CD4-positive, CD25-positive, alpha-beta regulatory T cell (primary cell): ENCODE measurements around the gene PRRX1. TPM values are rescaled to one million over a fixed set of nuclear protein-coding genes. Genes with fewer than 3 reads are reported as not detected.

Source experiments
- ATAC-seq, 2 donors: fragments of 150-1000 bp; cut with Tn5 transposase; one replicate each; pipeline ENCODE4 v1.10.0; 2021; ENCODE audit warnings: low read depth in 2 of 2, moderate number of reproducible peaks in 2 of 2, moderate library complexity in 1 of 2
- DNase-seq, 3 donors: peaks; one replicate each; pipeline versions ENCODE4 v3.0.0 to v3.0.0-alpha.2; 2012 to 2022; ENCODE audit warnings: mixed read lengths in 1 of 3
- H3K27ac ChIP-seq: one replicate; pipeline ENCODE4 v1.7.0; 2013; ENCODE audit warnings: mild to moderate bottlenecking, low read length; ENCODE audit not compliant: insufficient read depth, poor library complexity, severe bottlenecking
- H3K27me3 ChIP-seq: one replicate; pipeline ENCODE4 v1.7.0; 2013; ENCODE audit warnings: low read length; ENCODE audit not compliant: control insufficient read depth, insufficient read depth
- H3K36me3 ChIP-seq: one replicate; pipeline ENCODE4 v1.7.0; 2013; ENCODE audit warnings: mild to moderate bottlenecking, low read length, moderate library complexity; ENCODE audit not compliant: control insufficient read depth, insufficient read depth
- H3K4me1 ChIP-seq: 2 replicates; pipeline ENCODE4 v1.7.0; 2013; ENCODE audit warnings: mild to moderate bottlenecking, low read length; ENCODE audit not compliant: insufficient read depth, control insufficient read depth, poor library complexity, severe bottlenecking
- H3K4me3 ChIP-seq: one replicate; pipeline ENCODE4 v1.7.0; 2013; ENCODE audit warnings: low read depth, mild to moderate bottlenecking, low read length, moderate library complexity
- H3K9me3 ChIP-seq, 2 experiments: 1 replicate in 1 of 2; 2 replicates in 1 of 2; pipeline ENCODE4 v1.7.0; 2013; ENCODE audit warnings: low read length in 2 of 2, mild to moderate bottlenecking in 1 of 2, moderate library complexity in 1 of 2; ENCODE audit not compliant: control insufficient read depth in 2 of 2
- H3K27ac Mint-ChIP-seq, 3 donors: one replicate each; pipeline ENCODE4 v1.8.0; 2020 to 2022; ENCODE audit warnings: mild to moderate bottlenecking in 3 of 3, mixed read lengths in 3 of 3, moderate library complexity in 2 of 3
- H3K27me3 Mint-ChIP-seq: one replicate; pipeline ENCODE4 v1.8.0; 2022; ENCODE audit warnings: mild to moderate bottlenecking, mixed read lengths
- H3K36me3 Mint-ChIP-seq: one replicate; pipeline ENCODE4 v1.8.0; 2020; ENCODE audit warnings: mixed read lengths
- H3K4me1 Mint-ChIP-seq, 4 donors: one replicate each; pipeline ENCODE4 v1.8.0; 2020 to 2022; ENCODE audit warnings: mixed read lengths in 4 of 4, mild to moderate bottlenecking in 1 of 4
- H3K4me3 Mint-ChIP-seq, 4 donors: one replicate each; pipeline ENCODE4 v1.8.0; 2020 to 2022; ENCODE audit warnings: mild to moderate bottlenecking in 4 of 4, mixed read lengths in 4 of 4, moderate library complexity in 3 of 4
- H3K9me3 Mint-ChIP-seq, 7 donors: one replicate each; pipeline ENCODE4 v1.8.0; 2020 to 2022; ENCODE audit warnings: mixed read lengths in 7 of 7, mild to moderate bottlenecking in 3 of 7, moderate library complexity in 2 of 7
- polyA plus RNA-seq, 4 donors: library from polyadenylated mRNA; unstranded; fragments of 300-500 nt; fragmentation: Illumina TruSeq; gene quantifications; one replicate each; pipeline ENCODE4 v1.2.3, GENCODE V29; 2021
- total RNA-seq: library from RNA; stranded (reverse); gene quantifications from one replicate; pipeline ENCODE4 v1.2.3, GENCODE V29; 2022

PRRX1 gene
- total and polyA plus RNA-seq, 5 donors from 2014 or later = 0.11 to 1.3 TPM; not detected in 3

DNA sequence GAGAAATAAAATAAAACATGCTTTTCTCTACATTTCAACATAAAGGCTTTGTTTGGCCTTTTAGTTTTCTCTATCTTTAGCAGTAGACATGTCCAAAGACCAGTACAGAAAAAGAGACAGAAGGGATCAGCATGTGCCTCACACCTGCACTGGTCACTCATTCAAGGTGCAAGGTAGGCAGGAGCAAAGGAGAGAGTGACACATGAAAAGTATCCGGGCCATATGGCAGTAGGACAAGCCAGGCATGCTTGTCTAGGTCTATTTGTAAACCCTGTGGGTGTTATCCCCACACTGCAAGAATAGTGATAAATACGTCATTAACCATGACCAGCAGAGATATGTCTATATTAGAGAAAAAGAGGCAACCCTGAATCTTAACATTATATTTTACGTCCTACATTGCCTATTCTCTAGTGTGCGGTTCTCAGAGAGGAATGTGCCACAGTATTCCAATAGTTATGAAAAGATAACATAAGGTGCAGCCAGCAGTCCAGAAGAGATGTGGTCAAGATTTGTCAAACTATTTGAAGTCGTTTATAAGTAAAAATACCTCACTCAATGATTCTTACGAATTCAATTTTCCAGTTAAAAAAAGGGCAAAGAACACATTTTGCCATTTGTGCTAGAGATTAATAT lies 32.1 kb downstream of the PRRX1 start:
- Mint-ChIP-seq H3K4me3 (no peak overlapping the region), H3K4me1 (no peaks in the 10 kb centered on the region), H3K36me3 (no peaks in the 10 kb centered on the region), H3K27me3 (peaks cover 16% of the 10 kb centered on the region), H3K27ac (no peak overlapping the region), H3K9me3 (peaks cover 0 to 1% (median 0%) of the 10 kb centered on the region in 7 donors)
- ATAC-seq (no peak), DNase-seq (no peak)
- H3K4me3 ChIP-seq = no peak overlapping the region
- H3K36me3 ChIP-seq = no peaks in the 10 kb centered on the region
- no peaks in the 10 kb centered on the region for H3K4me1 ChIP-seq
- H3K9me3 ChIP-seq = no peaks in the 10 kb centered on the region
- peaks cover 2% of the 10 kb centered on the region for H3K27me3 ChIP-seq
- H3K27ac ChIP-seq = no peak overlapping the region

GRCh38 chr1:170696591-170697290 lies 32.8 kb downstream of the PRRX1 start:
- H3K36me3 Mint-ChIP-seq = no peaks in the 10 kb centered on the region
- no peak for ATAC-seq

DNA sequence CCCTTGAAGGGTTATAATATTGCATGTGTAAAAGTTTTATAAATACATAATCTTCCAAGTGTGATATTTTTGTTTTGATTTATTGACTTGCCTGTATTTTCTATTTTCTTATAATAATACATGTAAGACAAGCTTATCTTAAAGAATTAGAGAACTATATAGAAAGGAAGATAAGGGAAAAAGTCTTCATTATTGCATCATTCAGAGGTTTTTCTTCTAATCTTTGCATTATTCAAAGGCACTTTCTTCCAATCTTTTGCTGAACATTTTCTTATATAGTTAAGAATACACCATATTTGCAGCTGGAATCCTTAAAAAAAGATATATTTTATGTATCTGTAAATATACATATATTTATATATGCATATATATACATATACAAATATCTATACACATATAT lies 33.4 kb downstream of the PRRX1 start:
- ATAC-seq (no peak), DNase-seq (no peak)
- peaks cover 2% of the 10 kb centered on the region for H3K27me3 ChIP-seq
- peaks cover 0 to 1% (median 0%) of the 10 kb centered on the region in 7 donors for H3K9me3 Mint-ChIP-seq
- no peak overlapping the region for H3K27ac Mint-ChIP-seq
- no peak overlapping the region for H3K4me3 Mint-ChIP-seq
- peaks cover 11% of the 10 kb centered on the region for H3K27me3 Mint-ChIP-seq
- no peak overlapping the region for H3K27ac ChIP-seq
- no peaks in the 10 kb centered on the region for H3K4me1 Mint-ChIP-seq
- H3K4me1 ChIP-seq = no peaks in the 10 kb centered on the region
- H3K9me3 ChIP-seq = no peaks in the 10 kb centered on the region
- H3K36me3 Mint-ChIP-seq = no peaks in the 10 kb centered on the region
- no peak overlapping the region for H3K4me3 ChIP-seq
- no peaks in the 10 kb centered on the region for H3K36me3 ChIP-seq

More at GRCh38 chr1:170696591-170697290, 32.8 kb downstream of the PRRX1 start:
- Histone ChIP-seq H3K27me3 (peaks cover 2% of the 10 kb centered on the region), H3K36me3 (no peaks in the 10 kb centered on the region), H3K4me1 (no peaks in the 10 kb centered on the region), H3K9me3 (no peaks in the 10 kb centered on the region), H3K27ac (no peak overlapping the region), H3K4me3 (no peak overlapping the region)
- peaks cover 12% of the 10 kb centered on the region for H3K27me3 Mint-ChIP-seq
- no peak overlapping the region for H3K27ac Mint-ChIP-seq
- H3K4me3 Mint-ChIP-seq = no peak overlapping the region
- no peak for DNase-seq
- peaks cover 0 to 1% (median 0%) of the 10 kb centered on the region in 7 donors for H3K9me3 Mint-ChIP-seq
- H3K4me1 Mint-ChIP-seq = no peaks in the 10 kb centered on the region

GRCh38 chr1:170698301-170699275 lies 34.7 kb downstream of the PRRX1 start:
- H3K27me3 Mint-ChIP-seq = peaks cover 6% of the 10 kb centered on the region
- H3K4me1 Mint-ChIP-seq = no peaks in the 10 kb centered on the region
- no peak overlapping the region for H3K4me3 Mint-ChIP-seq
- ATAC-seq (no peak), DNase-seq (no peak)
- Histone ChIP-seq H3K4me1 (no peaks in the 10 kb centered on the region), H3K36me3 (no peaks in the 10 kb centered on the region), H3K27ac (no peak overlapping the region), H3K27me3 (peaks cover 2% of the 10 kb centered on the region), H3K4me3 (no peak overlapping the region), H3K9me3 (no peaks in the 10 kb centered on the region)
- no peaks in the 10 kb centered on the region for H3K36me3 Mint-ChIP-seq
- peaks cover 0 to 1% (median 0%) of the 10 kb centered on the region in 7 donors for H3K9me3 Mint-ChIP-seq
- H3K27ac Mint-ChIP-seq = no peak overlapping the region

- no peaks in the 10 kb centered on the region for H3K4me1 Mint-ChIP-seq
- no peak for ATAC-seq
Observed at GRCh38 chr1:170699696-170700095, 35.8 kb downstream of the PRRX1 start.

DNA sequence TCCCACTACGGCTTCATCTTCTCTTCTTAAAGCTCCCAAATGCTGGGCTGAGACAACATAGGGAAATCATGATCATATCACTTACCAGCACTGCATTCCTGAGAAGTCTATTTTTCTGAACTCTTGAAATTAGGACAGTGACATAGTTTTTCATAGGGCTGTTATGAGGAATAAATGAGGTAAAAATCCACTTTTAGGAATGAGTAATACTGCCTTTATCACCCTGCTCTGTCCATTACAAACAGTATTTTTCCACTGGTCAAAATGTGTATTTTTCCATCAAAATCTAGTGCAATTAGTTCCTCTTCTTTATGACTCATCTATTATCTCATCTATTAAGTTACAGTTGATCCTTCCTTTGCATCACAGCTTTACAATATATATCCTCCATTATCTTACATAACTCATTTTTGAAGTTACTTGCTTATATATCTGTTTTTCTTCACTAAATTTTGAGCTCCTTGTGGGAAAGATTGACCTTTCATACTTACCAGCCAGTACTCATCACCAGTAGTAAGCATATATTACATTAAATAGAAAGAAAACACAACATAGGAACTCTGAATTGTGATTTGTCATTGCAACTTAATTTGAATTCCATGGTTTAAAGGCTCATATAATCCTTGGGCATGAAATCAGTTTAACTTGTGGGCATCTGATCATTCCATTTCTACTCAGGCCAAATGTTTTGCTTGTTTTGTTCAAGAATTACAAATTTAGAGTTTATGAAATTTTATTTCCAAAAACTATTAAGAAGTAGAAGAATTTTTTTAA lies 37.1 kb downstream of the PRRX1 start:
- DNase-seq (no peak), ATAC-seq (no peak)
- H3K4me1 Mint-ChIP-seq = no peaks in the 10 kb centered on the region

More at GRCh38 chr1:170699696-170700095, 35.8 kb downstream of the PRRX1 start:
- Mint-ChIP-seq H3K9me3 (peaks cover 0 to 1% (median 0%) of the 10 kb centered on the region in 7 donors), H3K4me3 (no peak overlapping the region), H3K27me3 (peaks cover 2% of the 10 kb centered on the region), H3K27ac (no peak overlapping the region), H3K36me3 (no peaks in the 10 kb centered on the region)
- Histone ChIP-seq H3K9me3 (no peaks in the 10 kb centered on the region), H3K27me3 (peaks cover 2% of the 10 kb centered on the region), H3K36me3 (no peaks in the 10 kb centered on the region), H3K27ac (no peak overlapping the region), H3K4me3 (no peak overlapping the region), H3K4me1 (no peaks in the 10 kb centered on the region)
- no peak for DNase-seq

GRCh38 chr1:170701962-170702361 lies 38.0 kb downstream of the PRRX1 start:
- no peaks in the 10 kb centered on the region for H3K4me1 ChIP-seq
- ATAC-seq = no peak
- H3K27me3 Mint-ChIP-seq = no peaks in the 10 kb centered on the region
- H3K9me3 Mint-ChIP-seq = peaks cover 0 to 4% (median 0%) of the 10 kb centered on the region in 7 donors
- H3K4me3 ChIP-seq = no peak overlapping the region
- H3K9me3 ChIP-seq = no peaks in the 10 kb centered on the region
- no peak overlapping the region for H3K4me3 Mint-ChIP-seq
- H3K27ac Mint-ChIP-seq = no peak overlapping the region
- no peak overlapping the region for H3K27ac ChIP-seq
- no peak for DNase-seq
- no peaks in the 10 kb centered on the region for H3K4me1 Mint-ChIP-seq
- H3K36me3 Mint-ChIP-seq = no peaks in the 10 kb centered on the region
- H3K36me3 ChIP-seq = no peaks in the 10 kb centered on the region
- H3K27me3 ChIP-seq = no peaks in the 10 kb centered on the region

More for the DNA sequence above, 37.1 kb downstream of the PRRX1 start:
- H3K36me3 Mint-ChIP-seq = no peaks in the 10 kb centered on the region
- H3K36me3 ChIP-seq = no peaks in the 10 kb centered on the region
- no peaks in the 10 kb centered on the region for H3K27me3 Mint-ChIP-seq
- H3K4me3 Mint-ChIP-seq = no peak overlapping the region
- no peaks in the 10 kb centered on the region for H3K9me3 ChIP-seq
- H3K27ac ChIP-seq = no peak overlapping the region
- no peak overlapping the region for H3K27ac Mint-ChIP-seq
- no peaks in the 10 kb centered on the region for H3K4me1 ChIP-seq
- peaks cover under 1% of the 10 kb centered on the region for H3K27me3 ChIP-seq
- H3K9me3 Mint-ChIP-seq = peaks cover 0 to 1% (median 0%) of the 10 kb centered on the region in 7 donors
- no peak overlapping the region for H3K4me3 ChIP-seq
